Measurements from ENCODE around the gene INSR.
"Not testable (repeated sequence)": the region's sequence is repeated elsewhere in the genome, so short reads cannot be mapped to it uniquely, and the experiment has no call there.

INSR gene

GRCh38 chr19:7227735-7228134, 66.5 kb downstream of the INSR start:
- peaks cover 7% of the 10 kb centered on the region for H3K4me1 ChIP-seq
- no peaks in the 10 kb centered on the region for H3K27me3 ChIP-seq (ENCODE audit: control insufficient read depth, insufficient read depth, low read length)
- no peaks in the 10 kb centered on the region for H3K36me3 ChIP-seq (ENCODE audit: control insufficient read depth, insufficient read depth, low read length)
- no peak overlapping the region for H3K4me2 ChIP-seq (ENCODE audit: low read length)
- no peak overlapping the region for H3K4me3 ChIP-seq (ENCODE audit: low read depth, low read length)
- TF ChIP-seq CTCF (IDR thresholded peaks at IDR 0.05) = no peak
- no peak overlapping the region for H3K9ac ChIP-seq
- H3K27ac ChIP-seq = no peak overlapping the region
- peaks cover 59% of the 10 kb centered on the region for H3K79me2 ChIP-seq
- H3K9me3 ChIP-seq (ENCODE audit: control insufficient read depth, low read length) = no peaks in the 10 kb centered on the region
- H2AFZ ChIP-seq = no peak overlapping the region

GRCh38 chr19:7227149-7227548, 67.1 kb downstream of the INSR start:
- not testable (repeated sequence) for H3K27me3 ChIP-seq (ENCODE audit: control insufficient read depth, insufficient read depth, low read length); H3K4me2 ChIP-seq (ENCODE audit: low read length); H3K27ac ChIP-seq; H2AFZ ChIP-seq; H3K4me3 ChIP-seq (ENCODE audit: low read depth, low read length); H3K9me3 ChIP-seq (ENCODE audit: control insufficient read depth, low read length); H3K36me3 ChIP-seq (ENCODE audit: control insufficient read depth, insufficient read depth, low read length); H3K4me1 ChIP-seq; H3K9ac ChIP-seq
- peaks cover 63% of the 10 kb centered on the region for H3K79me2 ChIP-seq

- Histone ChIP-seq H3K36me3 (ENCODE audit: control insufficient read depth, insufficient read depth, low read length) (no peaks in the 10 kb centered on the region), H3K4me2 (ENCODE audit: low read length) (no peak overlapping the region), H3K4me3 (ENCODE audit: low read depth, low read length) (no peak overlapping the region), H3K9me3 (ENCODE audit: control insufficient read depth, low read length) (no peaks in the 10 kb centered on the region), H3K27ac (no peak overlapping the region), H3K27me3 (ENCODE audit: control insufficient read depth, insufficient read depth, low read length) (no peaks in the 10 kb centered on the region), H3K9ac (no peak overlapping the region), H2AFZ (no peak overlapping the region), H3K79me2 (peaks cover 63% of the 10 kb centered on the region), H3K4me1 (peaks cover 7% of the 10 kb centered on the region)
- TF ChIP-seq CTCF (IDR thresholded peaks at IDR 0.05) = no peak
Observed at GRCh38 chr19:7226739-7227138, 67.5 kb downstream of the INSR start.

GRCh38 chr19:7225741-7226140, 68.5 kb downstream of the INSR start:
- peaks cover 7% of the 10 kb centered on the region for H3K4me1 ChIP-seq

GRCh38 chr19:7224995-7225394, 69.2 kb downstream of the INSR start:
- peaks cover 7% of the 10 kb centered on the region for H3K4me1 ChIP-seq
- H2AFZ ChIP-seq = no peak overlapping the region
- no peaks in the 10 kb centered on the region for H3K27me3 ChIP-seq (ENCODE audit: control insufficient read depth, insufficient read depth, low read length)
- no peak overlapping the region for H3K4me3 ChIP-seq (ENCODE audit: low read depth, low read length)
- H3K79me2 ChIP-seq = peaks cover 57% of the 10 kb centered on the region
- no peak overlapping the region for H3K27ac ChIP-seq
- H3K4me2 ChIP-seq (ENCODE audit: low read length) = no peak overlapping the region
- no peaks in the 10 kb centered on the region for H3K36me3 ChIP-seq (ENCODE audit: control insufficient read depth, insufficient read depth, low read length)
- H3K9ac ChIP-seq = no peak overlapping the region
- no peak for TF ChIP-seq CTCF (IDR thresholded peaks at IDR 0.05)
- no peaks in the 10 kb centered on the region for H3K9me3 ChIP-seq (ENCODE audit: control insufficient read depth, low read length)

More at GRCh38 chr19:7225741-7226140, 68.5 kb downstream of the INSR start:
- H2AFZ ChIP-seq = no peak overlapping the region
- H3K27ac ChIP-seq = no peak overlapping the region
- no peak overlapping the region for H3K9ac ChIP-seq
- peaks cover 62% of the 10 kb centered on the region for H3K79me2 ChIP-seq
- no peak for TF ChIP-seq CTCF (IDR thresholded peaks at IDR 0.05)
- H3K4me2 ChIP-seq (ENCODE audit: low read length) = no peak overlapping the region
- no peaks in the 10 kb centered on the region for H3K9me3 ChIP-seq (ENCODE audit: control insufficient read depth, low read length)
- H3K27me3 ChIP-seq (ENCODE audit: control insufficient read depth, insufficient read depth, low read length) = no peaks in the 10 kb centered on the region
- H3K36me3 ChIP-seq (ENCODE audit: control insufficient read depth, insufficient read depth, low read length) = no peaks in the 10 kb centered on the region
- no peak overlapping the region for H3K4me3 ChIP-seq (ENCODE audit: low read depth, low read length)

All from parathyroid adenoma (tissue), 2 donors.